Central memory CD8-positive, alpha-beta T cell (primary cell): ENCODE data around the gene SLA2.
"Not testable (repeated sequence)": the region's sequence is repeated elsewhere in the genome, so short reads cannot be mapped to it uniquely, and the experiment has no call there.

ENCODE experiments used
- ATAC-seq: fragments of 150-1000 bp; cut with Tn5 transposase; replicated peaks from 2 replicates; pipeline ENCODE4 v1.10.0; 2022; ENCODE audit warnings: mild to moderate bottlenecking, moderate FRiP score, moderate number of reproducible peaks; ENCODE audit not compliant: poor library complexity, severe bottlenecking; ENCODE audit errors: extremely low read depth
- DNase-seq, 2 donors: peaks; one replicate each; pipeline ENCODE4 v3.0.0; 2021; ENCODE audit warnings: low spot score in 2 of 2
- H3K27ac Mint-ChIP-seq: one replicate; pipeline ENCODE4 v1.8.0; 2022; ENCODE audit warnings: low read depth, mild to moderate bottlenecking, moderate library complexity, mixed read lengths
- H3K27me3 Mint-ChIP-seq: one replicate; pipeline ENCODE4 v1.8.0; 2022; ENCODE audit warnings: mixed read lengths
- H3K36me3 Mint-ChIP-seq: one replicate; pipeline ENCODE4 v1.8.0; 2022; ENCODE audit warnings: mild to moderate bottlenecking, moderate library complexity, mixed read lengths; ENCODE audit not compliant: insufficient read depth
- H3K4me1 Mint-ChIP-seq: one replicate; pipeline ENCODE4 v1.8.0; 2022; ENCODE audit warnings: mixed read lengths
- H3K4me3 Mint-ChIP-seq: one replicate; pipeline ENCODE4 v1.8.0; 2022; ENCODE audit warnings: mild to moderate bottlenecking, moderate library complexity, mixed read lengths
- H3K9me3 Mint-ChIP-seq: one replicate; pipeline ENCODE4 v1.8.0; 2022; ENCODE audit warnings: mixed read lengths

The SLA2 gene

GRCh38 chr20:36574366-36575135 lies 71.4 kb downstream of the SLA2 start:
- H3K9me3 Mint-ChIP-seq, result no peaks in the 10 kb centered on the region
- peak; percentile 27 to 34 for DNase-seq
- no peaks in the 10 kb centered on the region for H3K27me3 Mint-ChIP-seq

GRCh38 chr20:36573798-36574365 lies 72.1 kb downstream of the SLA2 start:
- Mint-ChIP-seq H3K4me3 (peak overlapping the region; percentile 84), H3K4me1 (peaks cover 34% of the 10 kb centered on the region)
- ATAC-seq, result peak; percentile 4

More at GRCh38 chr20:36574366-36575135, 71.4 kb downstream of the SLA2 start:
- peak overlapping the region; percentile 93 for H3K27ac Mint-ChIP-seq
- H3K4me1 Mint-ChIP-seq, result peaks cover 34% of the 10 kb centered on the region
- H3K4me3 Mint-ChIP-seq, result peak overlapping the region; percentile 84
- peaks cover 35% of the 10 kb centered on the region for H3K36me3 Mint-ChIP-seq
- ATAC-seq, result peak; percentile 2

GRCh38 chr20:36573103-36573797 lies 72.7 kb downstream of the SLA2 start, which contains the start of gene TGIF2:
Gene TGIF2, plus strand, starts transcription at chr20:36573597. Its CDS starts 5,178 bp downstream, at chr20:36578775.
- Mint-ChIP-seq H3K27ac (peak within 1 kb of the TSS; percentile 96), H3K27me3 (no peaks in the 10 kb centered on the region), H3K36me3 (peaks cover 28% of the 10 kb centered on the region), H3K4me1 (peaks cover 34% of the 10 kb centered on the region), H3K9me3 (no peaks in the 10 kb centered on the region), H3K4me3 (peak within 1 kb of the TSS; percentile 84)
- peak; percentile 73 to 86 for DNase-seq
- ATAC-seq, result peak; percentile 76

More at GRCh38 chr20:36573798-36574365, 72.1 kb downstream of the SLA2 start:
- Mint-ChIP-seq H3K36me3 (peaks cover 31% of the 10 kb centered on the region), H3K9me3 (no peaks in the 10 kb centered on the region), H3K27ac (peak overlapping the region; percentile 73), H3K27me3 (no peaks in the 10 kb centered on the region)
- peak; percentile 29 to 34 for DNase-seq

- peak overlapping the region; percentile 96 for H3K27ac Mint-ChIP-seq
- ATAC-seq, result peak; percentile 61
- H3K4me1 Mint-ChIP-seq, result peaks cover 34% of the 10 kb centered on the region
- H3K36me3 Mint-ChIP-seq, result peaks cover 24% of the 10 kb centered on the region
- H3K4me3 Mint-ChIP-seq, result peak overlapping the region; percentile 84
- H3K27me3 Mint-ChIP-seq, result no peaks in the 10 kb centered on the region
- peak in 1 of 2 donors; percentile 49 for DNase-seq
- H3K9me3 Mint-ChIP-seq, result no peaks in the 10 kb centered on the region
Observed at GRCh38 chr20:36572701-36573102, 73.3 kb downstream of the SLA2 start.

GRCh38 chr20:36571564-36572504 lies 74.2 kb downstream of the SLA2 start:
- ATAC-seq (no peak), DNase-seq (no peak)
- Mint-ChIP-seq H3K36me3 (peaks cover 25% of the 10 kb centered on the region), H3K9me3 (no peaks in the 10 kb centered on the region), H3K4me3 (peak overlapping the region; percentile 84), H3K4me1 (peaks cover 34% of the 10 kb centered on the region), H3K27me3 (no peaks in the 10 kb centered on the region), H3K27ac (peak overlapping the region; percentile 96)

- Mint-ChIP-seq H3K4me1 (peaks cover 20% of the 10 kb centered on the region), H3K9me3 (no peaks in the 10 kb centered on the region), H3K27ac (no peak overlapping the region)
Observed at GRCh38 chr20:36569847-36570429, 76.1 kb downstream of the SLA2 start.

GRCh38 chr20:36565520-36565919 lies 80.5 kb downstream of the SLA2 start:
- no peak for DNase-seq
- peaks cover 16% of the 10 kb centered on the region for H3K36me3 Mint-ChIP-seq
- peaks cover 14% of the 10 kb centered on the region for H3K4me1 Mint-ChIP-seq
- H3K27ac Mint-ChIP-seq, result no peak overlapping the region
- no peak for ATAC-seq
- H3K27me3 Mint-ChIP-seq, result no peaks in the 10 kb centered on the region
- peaks cover 5% of the 10 kb centered on the region for H3K9me3 Mint-ChIP-seq
- H3K4me3 Mint-ChIP-seq, result no peak overlapping the region

More at GRCh38 chr20:36569847-36570429, 76.1 kb downstream of the SLA2 start:
- Mint-ChIP-seq H3K4me3 (no peak overlapping the region), H3K27me3 (no peaks in the 10 kb centered on the region), H3K36me3 (peaks cover 16% of the 10 kb centered on the region)
- no peak for DNase-seq
- no peak for ATAC-seq

GRCh38 chr20:36564726-36565121 lies 81.3 kb downstream of the SLA2 start:
- not testable (repeated sequence) for H3K9me3 Mint-ChIP-seq, H3K27me3 Mint-ChIP-seq
- H3K36me3 Mint-ChIP-seq, result peaks cover 16% of the 10 kb centered on the region
- peak; percentile 77 for ATAC-seq
- H3K4me1 Mint-ChIP-seq, result peaks cover 14% of the 10 kb centered on the region
- DNase-seq, result peak in 1 of 2 donors; percentile 68
- peak overlapping the region; percentile 68 for H3K27ac Mint-ChIP-seq
- H3K4me3 Mint-ChIP-seq, result peak overlapping the region; percentile 5

GRCh38 chr20:36564078-36564725 lies 81.8 kb downstream of the SLA2 start:
- peak in 1 of 2 donors; percentile 57 for DNase-seq
- Mint-ChIP-seq H3K4me1 (peaks cover 14% of the 10 kb centered on the region), H3K27ac (peak overlapping the region; percentile 68), H3K36me3 (peaks cover 17% of the 10 kb centered on the region), H3K4me3 (peak overlapping the region; percentile 5)
- peak; percentile 68 for ATAC-seq
- H3K27me3 Mint-ChIP-seq, H3K9me3 Mint-ChIP-seq: not testable (repeated sequence)

- Mint-ChIP-seq H3K9me3 (peaks cover 5% of the 10 kb centered on the region), H3K36me3 (peaks cover 17% of the 10 kb centered on the region), H3K27me3 (no peaks in the 10 kb centered on the region), H3K4me1 (peaks cover 14% of the 10 kb centered on the region), H3K4me3 (no peak overlapping the region), H3K27ac (peak overlapping the region; percentile 68)
- DNase-seq, result no peak
- ATAC-seq, result no peak
Observed at GRCh38 chr20:36563374-36563773, 82.6 kb downstream of the SLA2 start.

- Mint-ChIP-seq H3K27ac (no peak overlapping the region), H3K27me3 (no peaks in the 10 kb centered on the region), H3K9me3 (peaks cover 5% of the 10 kb centered on the region), H3K4me3 (no peak overlapping the region), H3K36me3 (peaks cover 17% of the 10 kb centered on the region), H3K4me1 (peaks cover 14% of the 10 kb centered on the region)
- DNase-seq, result no peak
- ATAC-seq, result no peak
Observed at GRCh38 chr20:36562724-36563123, 83.3 kb downstream of the SLA2 start.
